Amygdala (tissue), 56 donors: ENCODE results near the gene SARDH.
A peak's percentile ranks its signal among the peaks of the same experiment; 100 is the strongest.

Source experiments
- DNase-seq, 56 donors: peaks; one replicate each; lab custom pipeline; 2025; lab: John Stamatoyannopoulos, UW

The SARDH gene

GRCh38 chr9:133717113-133718031 lies 20.8 kb downstream of the SARDH start:
- no peak for DNase-seq

- no peak for DNase-seq
These were observed 21.5 kb downstream of the SARDH start for GRCh38 chr9:133716564-133717112.

- peak in 4 of 56 donors; percentile 9 to 30 (median 18) for DNase-seq
These were observed 22.1 kb downstream of the SARDH start for GRCh38 chr9:133715866-133716563.

- DNase-seq, result no peak
These were observed 22.8 kb downstream of the SARDH start for GRCh38 chr9:133715295-133715865.

GRCh38 chr9:133714606-133715294 lies 23.4 kb downstream of the SARDH start:
- DNase-seq, result no peak

- DNase-seq, result no peak
These were observed 24.1 kb downstream of the SARDH start for GRCh38 chr9:133713960-133714495.

GRCh38 chr9:133713150-133713959 lies 24.8 kb downstream of the SARDH start:
- no peak for DNase-seq

GRCh38 chr9:133712221-133713100 lies 25.7 kb downstream of the SARDH start:
- no peak for DNase-seq

- DNase-seq, result no peak
These were observed 26.5 kb downstream of the SARDH start for GRCh38 chr9:133711428-133712220.

GRCh38 chr9:133710661-133711427 lies 27.3 kb downstream of the SARDH start:
- no peak for DNase-seq

- no peak for DNase-seq
These were observed 28.2 kb downstream of the SARDH start for GRCh38 chr9:133709691-133710571.

GRCh38 chr9:133709015-133709611 lies 29.0 kb downstream of the SARDH start:
- no peak for DNase-seq

- no peak for DNase-seq
These were observed 29.7 kb downstream of the SARDH start for GRCh38 chr9:133708246-133709014.

- DNase-seq, result no peak
These were observed 30.3 kb downstream of the SARDH start for GRCh38 chr9:133707763-133708245.
